ENCODE measurements around the gene SLIT1.

Gene SLIT1

GRCh38 chr10:97139651-97140048 is 46.1 kb downstream of the SLIT1 start:
- DNase-seq (ENCODE audit: low read depth in 3 of 3), result no peak

- DNase-seq (ENCODE audit: low read depth in 3 of 3), result no peak
Measured at GRCh38 chr10:97138846-97139245, 46.9 kb downstream of the SLIT1 start.

- no peak for DNase-seq (ENCODE audit: low read depth in 3 of 3)
Measured at GRCh38 chr10:97138174-97138573, 47.6 kb downstream of the SLIT1 start.

GRCh38 chr10:97136756-97137155 is 49.0 kb downstream of the SLIT1 start:
- no peak for DNase-seq (ENCODE audit: low read depth in 3 of 3)

GRCh38 chr10:97135464-97135863 is 50.3 kb downstream of the SLIT1 start:
- no peak for DNase-seq (ENCODE audit: low read depth in 3 of 3)

- DNase-seq (ENCODE audit: low read depth in 3 of 3), result no peak
Measured at GRCh38 chr10:97134983-97135382, 50.8 kb downstream of the SLIT1 start.

GRCh38 chr10:97134110-97134509 is 51.6 kb downstream of the SLIT1 start:
- DNase-seq (ENCODE audit: low read depth in 3 of 3), result no peak

- DNase-seq (ENCODE audit: low read depth in 3 of 3), result no peak
Measured at GRCh38 chr10:97132273-97132672, 53.5 kb downstream of the SLIT1 start.

GRCh38 chr10:97131666-97132065 is 54.1 kb downstream of the SLIT1 start:
- no peak for DNase-seq (ENCODE audit: low read depth in 3 of 3)

- no peak for DNase-seq (ENCODE audit: low read depth in 3 of 3)
Measured at GRCh38 chr10:97131181-97131628, 54.6 kb downstream of the SLIT1 start.

- no peak for DNase-seq (ENCODE audit: low read depth in 3 of 3)
Measured at GRCh38 chr10:97129666-97130065, 56.1 kb downstream of the SLIT1 start.

GRCh38 chr10:97128516-97129154 is 57.1 kb downstream of the SLIT1 start:
- no peak for DNase-seq (ENCODE audit: low read depth in 3 of 3)

- DNase-seq (ENCODE audit: low read depth in 3 of 3), result no peak
Measured at GRCh38 chr10:97128039-97128492, 57.7 kb downstream of the SLIT1 start.

GRCh38 chr10:97127509-97127908 is 58.2 kb downstream of the SLIT1 start:
- no peak for DNase-seq (ENCODE audit: low read depth in 3 of 3)

- DNase-seq (ENCODE audit: low read depth in 3 of 3), result no peak
Measured at GRCh38 chr10:97124211-97124610, 61.5 kb downstream of the SLIT1 start.

- DNase-seq (ENCODE audit: low read depth in 3 of 3), result no peak
Measured at GRCh38 chr10:97123765-97124164, 62.0 kb downstream of the SLIT1 start.

GRCh38 chr10:97121041-97121440 is 64.7 kb downstream of the SLIT1 start:
- DNase-seq (ENCODE audit: low read depth in 3 of 3), result no peak

GRCh38 chr10:97120370-97120769 is 65.4 kb downstream of the SLIT1 start:
- DNase-seq (ENCODE audit: low read depth in 3 of 3), result no peak

- DNase-seq (ENCODE audit: low read depth in 3 of 3), result no peak
Measured at GRCh38 chr10:97119058-97119745, 66.6 kb downstream of the SLIT1 start.

- no peak for DNase-seq (ENCODE audit: low read depth in 3 of 3)
Measured at GRCh38 chr10:97117372-97117771, 68.4 kb downstream of the SLIT1 start.

- no peak for DNase-seq (ENCODE audit: low read depth in 3 of 3)
Measured at GRCh38 chr10:97116462-97117162, 69.1 kb downstream of the SLIT1 start.

GRCh38 chr10:97115846-97116245 is 69.9 kb downstream of the SLIT1 start:
- no peak for DNase-seq (ENCODE audit: low read depth in 3 of 3)

- DNase-seq (ENCODE audit: low read depth in 3 of 3), result no peak
Measured at GRCh38 chr10:97111615-97112014, 74.1 kb downstream of the SLIT1 start.
